Inflammatory macrophage (primary cell): ENCODE data around the gene G3BP1.
A peak's percentile ranks its signal among the peaks of the same experiment; 100 is the strongest.
"Not testable (repeated sequence)": the region's sequence is repeated elsewhere in the genome, so short reads cannot be mapped to it uniquely, and the experiment has no call there.

Experiments
- DNase-seq, 2 donors: peaks; one replicate each; pipeline ENCODE4 v3.0.0-alpha.2; 2020 to 2022

Gene G3BP1

DNA sequence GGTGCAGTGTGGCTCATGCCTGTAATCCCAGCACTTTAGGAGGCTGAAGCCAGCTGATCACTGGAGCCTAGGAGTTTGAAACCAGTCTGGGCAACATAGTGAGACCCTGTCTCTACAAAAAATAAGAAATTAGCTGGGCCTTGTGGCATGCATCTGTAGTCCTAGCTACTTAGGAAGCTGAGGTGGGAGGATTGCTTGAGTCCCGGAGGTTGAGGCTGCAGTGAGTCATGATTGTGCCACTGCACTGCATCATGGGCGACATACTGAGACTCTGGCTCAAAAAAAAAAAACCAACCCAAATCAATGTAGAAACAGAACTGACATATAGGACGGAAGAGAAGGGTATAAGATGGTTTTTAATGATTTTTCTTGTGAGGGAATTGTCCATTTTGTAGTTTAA is 27.7 kb downstream of the G3BP1 start:
- peak; percentile 23 to 73 for DNase-seq

DNA sequence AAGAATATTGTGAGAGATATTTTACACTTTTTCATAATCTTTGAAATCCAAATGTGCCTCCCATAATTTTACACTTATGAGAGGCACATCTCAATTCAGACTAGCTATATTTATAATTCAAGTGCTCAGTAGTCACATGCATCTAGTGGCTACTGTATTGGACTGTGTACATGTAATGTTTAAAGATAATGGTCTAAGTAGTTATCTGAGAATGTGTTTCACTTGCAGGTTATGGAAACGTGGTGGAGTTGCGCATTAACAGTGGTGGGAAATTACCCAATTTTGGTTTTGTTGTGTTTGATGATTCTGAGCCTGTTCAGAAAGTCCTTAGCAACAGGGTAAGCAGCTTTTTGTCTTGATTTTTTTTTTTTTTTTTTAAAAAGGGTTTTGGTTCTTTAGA is 28.8 kb downstream of the G3BP1 start:
- no peak for DNase-seq

DNA sequence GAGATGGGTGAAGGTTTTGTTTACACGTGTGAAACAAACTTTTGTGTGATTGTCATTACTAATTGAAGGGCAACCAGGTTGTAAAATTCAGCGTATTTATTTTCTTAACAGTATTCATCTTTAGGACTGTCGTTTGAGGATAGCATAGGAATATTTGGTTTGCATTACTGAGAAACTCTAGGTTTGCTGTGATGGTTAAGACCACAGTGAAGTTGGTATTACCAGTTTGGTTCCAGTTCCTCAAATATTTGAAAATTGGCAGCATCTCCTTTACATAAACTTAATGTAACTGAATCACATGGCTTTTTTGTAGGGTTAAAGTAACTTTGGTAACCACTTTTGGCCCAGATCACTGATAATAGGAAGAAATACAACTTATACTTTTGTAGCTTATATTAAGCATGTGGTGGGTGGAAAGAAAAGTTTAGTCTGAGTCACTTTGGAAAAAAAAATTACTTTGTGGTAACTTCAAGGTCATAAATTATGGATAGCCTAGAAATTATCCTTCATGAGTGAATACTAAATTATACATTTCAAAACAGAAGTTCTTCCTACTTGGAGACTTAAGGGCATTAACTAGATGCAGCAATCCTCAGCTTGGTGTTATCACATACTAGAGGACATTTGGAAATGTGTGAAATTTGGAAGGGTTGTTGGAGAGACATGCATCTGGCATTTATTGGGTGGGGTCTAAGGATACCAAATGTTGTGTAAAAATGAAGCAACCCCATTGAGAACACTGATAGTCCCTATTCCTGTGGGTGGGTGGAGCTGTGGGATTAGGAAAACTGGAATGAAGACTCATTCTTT is 33.9 kb downstream of the G3BP1 start:
- peak; percentile 19 to 45 for DNase-seq

DNA sequence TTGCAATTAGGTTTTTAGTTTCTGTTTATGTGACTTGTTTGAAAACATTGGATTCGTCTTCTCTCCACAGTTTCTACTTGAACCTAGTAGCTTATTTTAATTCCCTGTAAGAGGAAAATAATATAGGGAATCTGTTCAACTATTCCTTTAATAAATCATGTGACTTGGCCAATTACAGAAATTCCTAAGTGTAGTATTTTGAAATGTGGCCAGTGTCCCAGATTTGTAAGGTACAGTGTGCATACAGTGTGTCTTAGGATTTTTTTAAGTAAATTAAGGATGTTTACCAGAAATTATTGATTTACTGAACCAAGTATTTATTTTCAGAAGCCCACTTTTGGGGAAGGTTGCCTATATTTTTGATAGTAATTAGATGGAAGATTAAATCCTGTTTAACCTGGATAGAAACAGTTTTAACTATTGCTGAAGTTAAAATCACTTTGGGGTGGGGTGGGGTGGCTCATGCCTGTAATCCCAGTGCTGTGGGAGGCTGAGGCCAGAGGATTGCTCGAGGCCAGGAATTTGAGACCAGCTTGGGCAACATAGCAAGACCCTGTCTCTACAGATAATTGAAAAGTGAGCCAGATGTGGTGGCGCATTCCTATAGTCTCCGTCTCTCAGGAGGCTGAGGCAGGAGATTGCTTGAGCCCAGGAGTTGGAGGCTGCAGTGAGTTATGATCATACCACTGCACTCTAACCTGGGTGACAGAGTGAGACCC is 36.9 kb downstream of the G3BP1 start:
- DNase-seq, result no peak

DNA sequence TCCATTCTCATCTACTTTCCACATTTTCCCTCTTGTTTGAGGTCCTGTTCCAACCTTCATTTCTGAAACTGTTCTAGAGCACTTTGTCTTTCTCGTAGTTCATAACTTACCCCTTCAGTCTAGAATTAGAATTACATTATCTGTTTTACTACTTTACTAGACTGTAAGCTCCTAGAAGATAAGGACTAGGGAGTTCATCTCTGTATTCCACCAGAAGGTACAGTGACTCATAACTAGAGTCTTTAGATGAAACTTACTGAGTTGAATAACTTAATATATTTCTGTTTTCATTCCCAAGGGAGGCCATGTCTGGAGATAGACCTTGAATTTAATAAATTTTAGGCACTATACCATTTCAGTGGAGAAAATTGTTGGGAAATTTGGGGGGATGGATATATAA is 38.7 kb downstream of the G3BP1 start:
- DNase-seq, result no peak

DNA sequence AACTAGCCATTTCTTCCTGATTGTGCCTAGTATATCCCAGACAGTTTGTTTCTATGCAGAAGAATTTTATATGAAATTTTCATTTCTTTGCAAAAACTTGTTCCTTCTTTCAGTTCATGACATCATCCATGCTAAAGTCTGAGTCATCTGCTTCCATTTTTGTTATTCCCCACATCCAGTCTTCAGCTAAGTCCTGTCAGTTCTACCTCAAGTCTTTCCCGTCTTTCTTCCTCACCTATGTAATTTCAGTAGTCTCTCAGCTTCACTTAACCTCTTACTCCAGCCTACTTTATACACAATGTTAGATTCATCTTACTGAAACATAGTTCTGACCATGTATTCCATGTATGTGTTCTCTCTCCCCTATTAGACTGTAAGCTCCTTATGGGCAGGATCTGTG is 39.1 kb downstream of the G3BP1 start:
- DNase-seq, result no peak

DNA sequence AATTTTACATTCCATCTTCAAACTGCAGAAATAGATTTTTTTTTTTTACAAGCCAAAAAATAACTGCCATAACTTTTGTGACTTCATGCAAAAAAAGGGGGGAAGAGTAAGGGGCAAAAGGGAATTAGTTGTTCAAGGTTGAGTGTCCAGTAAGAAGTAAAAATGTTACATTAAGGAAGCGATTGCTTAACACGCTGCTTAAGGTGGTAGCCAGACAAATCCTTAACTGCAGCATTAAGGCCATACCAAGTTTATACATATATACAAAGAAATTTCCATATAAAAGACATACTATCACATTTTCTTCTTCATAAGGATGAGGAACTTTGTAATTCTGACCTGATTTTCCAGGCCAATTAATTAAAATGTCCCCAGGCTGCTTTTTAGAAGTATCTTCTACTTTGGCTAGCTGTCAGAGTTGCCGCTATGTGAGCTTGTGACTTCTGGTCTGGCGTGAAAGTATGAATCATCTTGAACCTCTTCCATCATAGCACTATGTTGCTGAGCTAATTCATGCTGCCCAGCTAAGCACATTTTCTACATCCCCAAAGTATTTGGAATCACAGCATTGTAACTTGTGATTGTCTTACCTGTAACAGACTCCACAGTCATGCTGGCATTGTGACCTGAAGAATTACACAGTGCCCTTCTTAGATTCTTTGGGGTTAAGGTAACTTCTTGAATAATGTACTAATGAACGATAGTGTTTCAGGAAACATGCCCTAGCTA is 40.0 kb downstream of the G3BP1 start:
- DNase-seq, result peak in 1 of 2 donors; percentile 17

DNA sequence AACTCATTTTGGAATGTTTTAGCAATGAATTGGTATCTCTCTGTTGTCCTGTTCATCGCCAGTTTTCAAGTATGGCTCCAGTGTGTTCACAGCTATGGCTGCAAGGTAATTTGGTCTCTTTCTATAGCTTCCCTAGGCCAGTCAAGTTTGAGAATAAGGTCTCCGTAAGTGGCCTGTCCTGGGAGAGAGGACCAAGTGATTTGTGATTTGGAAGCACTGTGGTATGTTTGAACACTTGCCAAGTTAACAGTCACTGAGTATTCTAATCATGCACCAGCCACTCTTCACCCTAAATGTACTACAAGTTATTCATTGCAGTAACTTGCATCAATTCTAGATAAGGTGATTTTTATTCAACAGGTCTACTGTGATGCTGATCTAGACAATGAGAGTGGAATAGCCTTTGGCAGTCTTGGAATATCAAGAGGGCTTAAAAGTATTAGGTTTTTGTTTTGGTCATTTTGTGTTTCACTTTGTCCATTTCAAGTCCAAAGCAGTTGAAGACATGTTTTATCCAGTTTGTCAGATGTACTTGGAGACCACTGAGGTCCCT is 41.1 kb downstream of the G3BP1 start:
- DNase-seq, result no peak

DNA sequence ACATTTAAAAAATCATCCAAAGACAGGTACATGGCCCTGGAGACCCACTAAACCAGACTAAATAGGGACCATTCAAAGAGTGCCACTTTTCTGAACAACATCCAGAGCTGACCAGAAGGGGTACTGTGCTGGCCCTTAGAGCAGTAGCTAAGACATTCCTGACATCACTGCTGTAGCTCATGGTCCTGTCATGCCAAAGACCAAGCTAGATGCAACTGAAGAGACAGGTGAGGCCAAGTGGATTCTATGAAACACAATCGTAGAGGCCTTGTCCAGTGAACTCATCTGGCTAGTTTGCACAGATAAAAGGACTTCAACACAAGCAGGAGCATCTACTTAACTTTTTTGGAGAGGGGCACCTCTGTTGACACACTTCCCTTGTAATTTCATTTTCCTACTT is 43.3 kb downstream of the G3BP1 start:
- DNase-seq, result no peak

DNA sequence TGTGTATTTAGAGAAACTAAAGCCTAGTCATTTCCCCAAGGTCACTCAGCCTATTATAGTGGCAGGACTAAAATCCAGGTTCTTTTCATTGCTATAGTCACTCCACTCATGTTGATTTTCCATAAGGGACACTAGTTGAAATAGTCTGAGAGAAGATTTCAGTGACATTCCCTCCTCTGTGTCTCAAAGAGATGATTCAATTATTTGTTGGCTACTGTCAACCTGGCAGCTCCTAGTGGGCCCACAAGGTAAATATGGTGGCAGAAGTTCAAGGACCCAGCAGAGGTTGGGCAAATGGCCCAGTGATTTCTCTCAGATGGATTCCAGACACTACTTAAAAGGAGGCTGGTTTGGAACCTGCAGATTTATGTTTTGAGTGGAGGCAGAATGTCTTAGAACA is 48.1 kb downstream of the G3BP1 start:
- DNase-seq, result no peak

DNA sequence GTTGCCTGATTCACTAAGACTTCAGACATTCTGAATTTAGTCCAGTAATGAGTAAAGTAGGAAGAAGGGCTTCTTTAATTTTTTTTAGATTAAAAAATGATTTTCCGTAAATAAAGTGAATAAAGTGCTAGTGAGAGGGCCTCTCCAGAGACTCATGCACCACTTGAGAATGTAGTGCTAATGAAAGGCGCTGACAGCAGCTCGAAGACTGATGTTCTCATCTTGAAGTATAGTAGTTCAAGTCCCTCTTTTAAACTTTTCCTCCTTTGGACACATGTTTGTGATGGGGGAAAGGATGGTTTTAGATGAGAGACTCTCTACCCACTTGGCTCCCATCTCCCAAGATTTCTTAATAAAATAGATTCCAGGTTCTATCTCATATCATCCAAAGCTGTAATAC is 48.5 kb downstream of the G3BP1 start:
- DNase-seq, result no peak

DNA sequence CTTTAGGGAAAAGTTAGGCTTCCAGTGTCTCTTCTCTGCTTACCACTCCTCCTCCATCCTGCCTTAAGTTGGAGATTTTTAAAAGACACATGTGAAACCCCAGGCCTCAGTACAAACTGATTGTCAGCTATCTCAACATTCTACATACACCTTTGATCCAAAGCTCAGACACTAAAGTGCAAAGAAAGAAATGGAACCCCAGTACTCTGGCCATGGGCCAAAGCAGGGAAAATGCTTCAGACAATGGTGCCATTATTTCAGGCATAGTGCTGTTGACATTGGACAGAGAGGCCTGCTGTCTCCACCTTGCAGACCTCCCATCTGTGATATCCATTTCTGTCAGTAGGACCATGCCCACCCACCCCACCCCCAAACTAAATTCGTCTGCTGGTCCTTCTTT is 49.1 kb downstream of the G3BP1 start:
- no peak for DNase-seq

DNA sequence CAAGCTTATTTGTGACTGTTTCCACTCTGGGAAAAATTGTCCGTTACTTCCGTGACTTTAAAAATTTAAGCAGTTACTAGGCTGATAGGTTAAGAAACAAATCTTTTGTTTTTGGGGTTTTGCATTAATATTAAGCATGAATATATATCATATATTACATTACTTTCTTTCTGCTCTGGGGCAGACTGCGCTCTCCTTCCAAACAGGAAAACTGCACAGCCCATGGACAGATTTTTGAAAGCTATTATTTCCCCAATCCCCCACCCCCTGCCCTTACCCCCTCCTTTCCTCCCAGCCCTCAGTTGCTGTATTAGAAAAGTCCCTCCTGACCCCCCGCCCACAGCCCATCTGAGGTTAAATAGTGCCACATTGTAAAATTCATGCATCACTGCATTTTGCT is 50.4 kb downstream of the G3BP1 start:
- no peak for DNase-seq

DNA sequence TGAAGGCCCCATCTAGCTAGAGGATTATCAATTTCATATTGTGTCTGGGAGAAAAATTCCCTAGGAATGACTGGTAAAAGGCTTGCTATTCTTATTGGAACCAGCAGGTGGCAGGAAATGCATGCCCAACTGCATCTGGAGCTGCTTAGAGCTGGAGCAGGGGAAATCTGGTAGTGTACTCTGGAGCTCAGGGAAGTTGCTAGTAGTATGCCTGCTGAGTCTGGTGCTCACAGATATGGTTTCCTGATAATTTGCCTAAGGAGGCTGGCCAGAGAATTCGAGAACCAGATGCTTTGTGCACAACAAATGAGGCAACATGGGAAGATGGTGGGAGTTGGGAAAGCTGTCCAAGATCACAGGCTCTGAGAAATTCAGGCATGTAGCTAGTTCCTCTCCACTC is 53.7 kb downstream of the G3BP1 start:
- DNase-seq, result peak; percentile 45 to 62

DNA sequence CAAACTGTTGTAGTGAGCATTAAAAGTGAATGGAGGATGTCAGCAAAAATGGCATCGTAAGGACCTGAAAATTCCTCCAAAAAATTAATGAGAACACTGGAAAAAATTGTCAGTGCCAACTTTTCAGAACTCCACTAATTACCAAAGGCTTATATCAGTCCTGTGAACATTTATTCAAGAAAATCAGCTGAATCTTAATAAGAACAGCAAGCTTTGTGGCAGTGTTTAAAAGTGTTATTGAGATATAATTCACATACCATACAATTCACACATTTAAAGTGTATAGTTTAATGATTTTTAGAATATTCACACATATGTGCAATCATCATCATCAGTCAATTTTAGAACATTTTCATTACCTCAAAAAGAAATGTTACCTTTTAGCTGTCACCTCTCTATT is 57.6 kb downstream of the G3BP1 start:
- no peak for DNase-seq

DNA sequence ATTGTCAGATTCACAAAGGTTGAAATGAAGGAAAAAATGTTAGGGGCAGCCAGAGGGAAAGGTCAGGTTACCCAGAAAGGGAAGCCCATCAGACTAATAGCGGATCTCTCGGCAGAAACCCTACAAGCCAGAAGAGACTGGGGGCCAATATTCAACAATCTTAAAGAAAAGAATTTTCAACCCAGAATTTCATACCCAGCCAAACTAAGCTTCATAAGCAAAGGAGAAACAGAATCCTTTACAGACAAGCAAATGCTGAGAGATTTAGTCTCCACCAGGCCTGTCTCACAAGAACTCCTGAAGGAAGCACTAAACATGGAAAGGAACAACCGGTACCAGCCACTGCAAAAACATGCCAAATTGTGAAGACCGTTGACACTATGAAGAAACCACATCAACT is 61.1 kb downstream of the G3BP1 start:
- not testable (repeated sequence) for DNase-seq

DNA sequence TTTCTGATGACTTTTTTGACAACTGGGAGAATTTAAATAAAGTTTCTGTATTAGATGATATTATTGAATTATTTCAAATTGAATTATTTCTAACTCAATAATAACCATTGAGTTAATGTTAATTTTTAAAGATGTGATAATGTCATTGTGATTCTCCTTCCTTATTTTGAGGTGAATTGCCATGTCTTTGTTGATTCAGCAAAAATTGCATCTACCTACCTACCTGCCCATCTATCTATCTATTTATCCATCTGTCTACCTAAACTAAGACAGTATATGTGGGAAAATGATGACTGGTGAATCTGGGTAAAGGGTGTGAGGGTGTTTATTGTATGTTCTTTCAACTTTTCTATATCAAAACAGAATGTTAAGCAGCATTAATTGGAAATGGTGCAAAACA is 75.0 kb downstream of the G3BP1 start:
- DNase-seq, result no peak

DNA sequence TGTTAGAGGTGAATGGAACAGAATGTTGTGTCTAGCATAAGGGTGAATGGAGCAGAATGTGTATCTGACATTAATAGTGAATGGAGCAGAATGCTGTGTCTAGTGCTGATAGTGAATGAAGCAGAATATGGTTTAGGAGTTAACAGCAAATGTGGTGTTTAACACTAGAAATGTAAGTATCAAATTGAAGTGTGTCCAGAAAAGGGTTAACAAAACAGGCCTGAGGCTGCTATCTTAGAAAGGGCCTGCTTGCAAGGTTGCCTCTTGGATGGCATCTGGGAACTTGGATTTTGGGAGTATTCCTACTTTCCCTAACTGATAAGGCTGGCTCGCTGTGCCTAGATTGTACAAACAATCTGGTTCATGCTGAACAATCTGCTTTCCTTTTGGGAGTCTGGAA is 76.1 kb downstream of the G3BP1 start:
- no peak for DNase-seq

DNA sequence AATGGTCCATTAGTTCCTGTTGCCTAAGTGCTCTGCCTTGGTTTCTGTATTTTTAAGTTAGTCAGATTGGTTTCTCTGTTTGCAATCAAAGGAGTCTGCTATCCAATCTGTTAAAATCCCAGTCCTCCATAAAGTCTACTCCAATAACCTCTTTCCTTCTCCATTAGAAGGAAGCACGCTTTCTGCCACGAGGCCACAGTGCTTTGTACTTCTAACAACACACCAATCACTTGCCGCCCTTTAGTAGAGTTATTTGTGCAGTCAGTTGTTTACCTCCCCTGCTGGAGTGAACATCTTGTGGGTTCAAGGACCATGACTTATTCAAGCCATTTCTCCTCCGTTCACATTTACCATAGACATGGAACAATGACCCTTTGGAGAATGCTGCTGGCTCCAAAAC is 83.9 kb downstream of the G3BP1 start:
- DNase-seq, result no peak

DNA sequence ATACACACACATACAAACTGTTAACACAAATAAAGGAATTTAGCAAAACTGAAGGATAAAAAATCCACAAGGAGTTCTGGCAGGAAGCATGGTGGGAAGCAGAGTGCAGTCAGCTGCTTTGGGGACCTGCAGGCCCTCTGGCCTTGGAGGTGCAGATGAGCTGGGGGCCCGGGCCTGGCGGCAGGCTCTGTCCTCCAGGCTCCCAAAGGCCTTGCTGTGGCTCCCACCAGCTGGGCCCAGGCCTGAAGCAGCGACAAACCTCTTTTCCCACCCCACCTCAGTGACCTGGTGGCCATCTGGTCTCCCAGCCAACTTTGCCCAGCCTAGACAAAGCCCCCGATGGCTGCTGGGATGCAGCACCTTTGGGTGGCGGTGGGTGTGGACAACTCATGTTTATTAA is 85.1 kb downstream of the G3BP1 start:
- no peak for DNase-seq

DNA sequence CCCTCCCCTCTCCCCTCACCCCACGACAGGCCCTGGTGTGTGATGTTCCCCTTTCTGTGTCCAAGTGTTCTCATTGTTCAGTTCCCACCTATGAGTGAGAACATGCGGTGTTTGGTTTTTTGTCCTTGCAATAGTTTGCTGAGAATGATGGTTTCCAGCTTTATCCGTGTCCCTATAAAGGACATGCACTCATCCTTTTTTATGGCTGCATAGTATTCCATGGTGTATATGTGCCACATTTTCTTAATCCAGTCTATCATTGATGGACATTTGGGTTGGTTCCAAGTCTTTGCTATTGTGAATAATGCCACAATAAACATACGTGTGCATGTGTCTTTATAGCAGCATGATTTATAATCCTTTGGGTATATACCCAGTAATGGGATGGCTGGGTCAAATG is 89.1 kb downstream of the G3BP1 start:
- not testable (repeated sequence) for DNase-seq
